MM.1S (cell line): ENCODE data around the gene NUAK2.

ENCODE experiments used
- DNase-seq: peaks from one replicate; pipeline ENCODE4 v3.0.0-alpha.2; 2015
- H2AFZ ChIP-seq: fragments of 300-600 bp; sonication (generic); 2 replicates; pipeline ENCODE4 v1.6.0; 2016; ENCODE audit warnings: antibody characterized with exemption, low read length
- H3F3A ChIP-seq: fragments of 300-600 bp; sonication (generic); 2 replicates; pipeline ENCODE4 v1.6.1; 2016; ENCODE audit warnings: mild to moderate bottlenecking, antibody characterized with exemption, low read length, moderate library complexity, mixed read lengths; ENCODE audit not compliant: insufficient read depth
- H3K27ac ChIP-seq: fragments of 300-600 bp; sonication (generic); 2 replicates; pipeline ENCODE4 v1.5.1; 2016; ENCODE audit warnings: mild to moderate bottlenecking, low read length
- H3K27me3 ChIP-seq: fragments of 300-600 bp; sonication (generic); replicated peaks from 2 replicates; pipeline ENCODE4 v1.6.0; 2016; ENCODE audit warnings: low read length; ENCODE audit not compliant: insufficient read depth
- H3K36me3 ChIP-seq: fragments of 300-600 bp; sonication (generic); replicated peaks from 2 replicates; pipeline ENCODE4 v1.6.1; 2016; ENCODE audit warnings: mild to moderate bottlenecking, low read length, mixed read lengths; ENCODE audit not compliant: insufficient read depth
- H3K4me1 ChIP-seq: fragments of 300-600 bp; sonication (generic); 2 replicates; pipeline ENCODE4 v1.6.1; 2016; ENCODE audit warnings: low read length, mixed read lengths
- H3K4me2 ChIP-seq: fragments of 300-600 bp; sonication (generic); 2 replicates; pipeline ENCODE4 v1.6.0; 2016; ENCODE audit warnings: low read depth, low read length
- H3K4me3 ChIP-seq: fragments of 300-600 bp; sonication (generic); 2 replicates; pipeline ENCODE4 v1.5.1; 2016; ENCODE audit warnings: low read length, mixed read lengths
- H3K79me2 ChIP-seq: fragments of 300-600 bp; sonication (generic); 2 replicates; pipeline ENCODE4 v1.6.1; 2016; ENCODE audit warnings: mixed run types, low read length, mixed read lengths
- H3K9ac ChIP-seq: fragments of 300-600 bp; sonication (generic); 2 replicates; pipeline ENCODE4 v1.6.1; 2016; ENCODE audit warnings: low read length, mixed read lengths
- H3K9me2 ChIP-seq: fragments of 300-600 bp; sonication (generic); replicated peaks from 2 replicates; pipeline ENCODE4 v1.6.1; 2016; ENCODE audit warnings: mild to moderate bottlenecking, low read length, mixed read lengths; ENCODE audit not compliant: insufficient read depth
- H3K9me3 ChIP-seq: fragments of 300-600 bp; sonication (generic); replicated peaks from 2 replicates; pipeline ENCODE4 v1.6.1; 2016; ENCODE audit warnings: mild to moderate bottlenecking, low read length, mixed read lengths; ENCODE audit not compliant: insufficient read depth
- H4K20me1 ChIP-seq: fragments of 300-600 bp; sonication (generic); 2 replicates; pipeline ENCODE4 v1.6.1; 2016; ENCODE audit warnings: mild to moderate bottlenecking, low read length, moderate library complexity, mixed read lengths; ENCODE audit not compliant: insufficient read depth
- EZH2 ChIP-seq: fragments of 300-600 bp; sonication (generic); optimal IDR thresholded peaks from 2 replicates; pipeline ENCODE3; 2017; ENCODE audit warnings: low read depth, mild to moderate bottlenecking, antibody characterized with exemption, low read length, mixed read lengths
- EZH2phosphoT487 ChIP-seq: fragments of 300-600 bp; sonication (generic); IDR thresholded peaks from 2 replicates; pipeline ENCODE4 v1.6.1; 2018; ENCODE audit warnings: antibody characterized with exemption, low read length
- TF ChIP-seq, protein P1 (sequence below): fragments of 300-600 bp; sonication (generic); IDR thresholded peaks from 2 replicates; pipeline ENCODE4 v1.5.1; 2016; ENCODE audit warnings: antibody characterized with exemption, low read length, mixed read lengths

Gene NUAK2

DNA sequence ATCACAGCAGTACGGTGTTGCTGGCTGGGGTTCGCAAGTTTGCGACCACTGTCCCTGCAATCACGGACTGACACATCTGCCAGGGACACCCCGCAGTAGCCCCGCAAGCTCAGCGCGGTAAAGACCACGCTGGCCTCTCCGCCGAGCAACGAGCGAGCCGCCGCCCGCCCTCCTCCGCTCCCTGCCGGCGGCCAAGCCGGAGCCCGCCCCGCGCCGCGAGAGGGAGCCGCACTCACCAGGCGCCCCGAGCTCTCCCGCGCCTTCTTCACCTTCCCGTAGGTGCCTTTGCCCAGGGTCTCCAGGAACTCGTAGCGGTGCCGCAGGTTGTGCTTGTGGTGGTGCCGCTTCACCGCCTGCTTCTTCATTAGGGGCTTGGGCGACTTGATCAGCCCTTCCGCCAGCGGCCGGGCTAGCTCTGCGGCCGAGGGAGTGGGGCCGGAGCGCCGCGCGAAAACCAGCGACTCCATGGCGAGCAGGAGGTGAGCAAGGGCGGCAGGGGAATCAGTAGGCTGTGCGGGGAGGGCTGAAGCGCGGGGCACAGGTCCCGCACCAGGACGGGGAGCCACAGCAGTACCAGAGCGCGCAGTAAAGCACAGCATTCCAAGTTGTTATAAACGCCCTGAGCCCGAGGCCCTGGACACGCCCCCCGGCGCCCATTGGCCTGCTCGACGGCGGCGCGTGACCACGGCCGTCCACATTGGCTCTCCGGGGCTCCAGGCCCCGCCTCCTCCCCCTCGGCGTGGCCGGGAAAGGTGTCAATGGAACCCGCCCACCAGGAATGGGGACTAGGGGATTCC lies at the start of gene NUAK2:
Gene NUAK2 (minus strand): TSS at position 584 of the 797 bp plus-strand sequence. CDS start 117 bp downstream, at position 467.
- H2AFZ ChIP-seq, result peak within 1 kb of the TSS; percentile 74
- H3K79me2 ChIP-seq, result peaks cover 51% of the 10 kb centered on the region
- H3K27me3 ChIP-seq, result no peaks in the 10 kb centered on the region
- H3F3A ChIP-seq, result peaks cover 15% of the 10 kb centered on the region
- H3K4me3 ChIP-seq, result peak within 1 kb of the TSS; percentile 92
- peak within 1 kb of the TSS; percentile 92 for H3K4me2 ChIP-seq
- peak; percentile 93 for DNase-seq
- no peaks in the 10 kb centered on the region for H3K9me2 ChIP-seq
- H3K27ac ChIP-seq, result peak within 1 kb of the TSS; percentile 46; the same call in 1 of the 2 replicates
- H3K36me3 ChIP-seq, result no peaks in the 10 kb centered on the region
- H3K4me1 ChIP-seq, result peaks cover 47% of the 10 kb centered on the region
- H4K20me1 ChIP-seq, result no peaks in the 10 kb centered on the region
- TF ChIP-seq EZH2 (no peak), EZH2phosphoT487 (no peak)
- TF ChIP-seq, protein P1, sequence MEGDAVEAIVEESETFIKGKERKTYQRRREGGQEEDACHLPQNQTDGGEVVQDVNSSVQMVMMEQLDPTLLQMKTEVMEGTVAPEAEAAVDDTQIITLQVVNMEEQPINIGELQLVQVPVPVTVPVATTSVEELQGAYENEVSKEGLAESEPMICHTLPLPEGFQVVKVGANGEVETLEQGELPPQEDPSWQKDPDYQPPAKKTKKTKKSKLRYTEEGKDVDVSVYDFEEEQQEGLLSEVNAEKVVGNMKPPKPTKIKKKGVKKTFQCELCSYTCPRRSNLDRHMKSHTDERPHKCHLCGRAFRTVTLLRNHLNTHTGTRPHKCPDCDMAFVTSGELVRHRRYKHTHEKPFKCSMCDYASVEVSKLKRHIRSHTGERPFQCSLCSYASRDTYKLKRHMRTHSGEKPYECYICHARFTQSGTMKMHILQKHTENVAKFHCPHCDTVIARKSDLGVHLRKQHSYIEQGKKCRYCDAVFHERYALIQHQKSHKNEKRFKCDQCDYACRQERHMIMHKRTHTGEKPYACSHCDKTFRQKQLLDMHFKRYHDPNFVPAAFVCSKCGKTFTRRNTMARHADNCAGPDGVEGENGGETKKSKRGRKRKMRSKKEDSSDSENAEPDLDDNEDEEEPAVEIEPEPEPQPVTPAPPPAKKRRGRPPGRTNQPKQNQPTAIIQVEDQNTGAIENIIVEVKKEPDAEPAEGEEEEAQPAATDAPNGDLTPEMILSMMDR, result peak; percentile 55
- H3K9me3 ChIP-seq, result no peaks in the 10 kb centered on the region
- H3K9ac ChIP-seq, result peak within 1 kb of the TSS; percentile 79

DNA sequence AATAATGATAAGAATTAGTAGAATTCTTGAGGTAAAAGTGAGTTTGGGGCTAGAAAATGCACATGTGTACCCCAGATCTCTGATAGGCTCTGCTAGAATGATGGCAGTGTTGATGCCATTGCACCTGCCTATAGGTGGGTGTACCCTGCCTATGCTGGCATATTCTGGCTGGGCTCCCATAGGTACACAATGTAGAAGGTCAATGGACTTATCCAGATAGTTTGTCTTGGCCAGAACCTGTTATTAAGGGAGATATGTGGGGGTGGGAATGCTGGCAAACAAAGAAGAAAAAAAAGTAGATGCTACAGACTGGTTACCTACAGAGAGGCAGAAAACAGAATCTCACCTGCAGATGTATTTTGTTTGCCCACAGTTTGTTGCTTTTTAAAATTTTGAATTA lies 49.2 kb upstream of the NUAK2 start:
- Histone ChIP-seq H3K4me2 (no peak overlapping the region), H3K9me2 (no peaks in the 10 kb centered on the region), H3K79me2 (no peaks in the 10 kb centered on the region), H4K20me1 (no peaks in the 10 kb centered on the region), H3K4me1 (peaks cover 10% of the 10 kb centered on the region), H3F3A (no peaks in the 10 kb centered on the region), H3K9ac (no peak overlapping the region), H3K36me3 (no peaks in the 10 kb centered on the region), H2AFZ (no peak overlapping the region), H3K9me3 (no peaks in the 10 kb centered on the region), H3K27me3 (no peaks in the 10 kb centered on the region), H3K27ac (no peak overlapping the region), H3K4me3 (no peak overlapping the region)
- TF ChIP-seq, protein P1, result no peak
- TF ChIP-seq EZH2 (no peak), EZH2phosphoT487 (no peak)
- no peak for DNase-seq

DNA sequence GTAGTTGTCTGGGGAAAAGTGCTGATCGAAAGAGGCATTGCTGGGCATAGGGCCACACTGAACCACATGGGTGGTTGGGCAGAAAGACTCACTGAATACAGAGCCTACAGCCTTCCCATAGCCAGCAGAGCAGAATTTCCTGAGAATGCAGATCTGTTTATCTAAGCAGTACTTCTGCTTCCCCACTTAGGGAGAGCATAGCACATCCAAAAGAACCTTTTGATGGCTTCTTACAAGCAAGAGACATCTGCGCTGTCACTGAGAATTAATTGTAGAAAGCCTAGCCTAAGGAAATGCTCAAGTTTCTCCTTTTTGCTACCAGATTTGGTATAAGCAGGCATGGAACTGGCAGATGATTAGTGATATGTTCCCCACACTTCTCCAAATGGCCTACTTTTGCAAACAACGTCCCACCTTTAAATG lies 48.2 kb upstream of the NUAK2 start:
- H3K36me3 ChIP-seq, result no peaks in the 10 kb centered on the region
- H3K27ac ChIP-seq, result no peak overlapping the region
- no peaks in the 10 kb centered on the region for H3F3A ChIP-seq
- H3K9ac ChIP-seq, result no peak overlapping the region
- H4K20me1 ChIP-seq, result no peaks in the 10 kb centered on the region
- H3K9me3 ChIP-seq, result no peaks in the 10 kb centered on the region
- H3K79me2 ChIP-seq, result no peaks in the 10 kb centered on the region
- no peaks in the 10 kb centered on the region for H3K27me3 ChIP-seq
- H3K4me3 ChIP-seq, result no peak overlapping the region
- TF ChIP-seq EZH2phosphoT487 (no peak), EZH2 (no peak)
- TF ChIP-seq, protein P1, result no peak
- peaks cover 10% of the 10 kb centered on the region for H3K4me1 ChIP-seq
- H2AFZ ChIP-seq, result no peak overlapping the region
- no peaks in the 10 kb centered on the region for H3K9me2 ChIP-seq
- no peak overlapping the region for H3K4me2 ChIP-seq
- no peak for DNase-seq
